ENCODE data around the gene ERG28. TPM values are rescaled to one million over a fixed set of nuclear protein-coding genes. Genes with fewer than 3 reads are reported as not detected.

Gene ERG28
- total and polyA plus RNA-seq, 2 experiments from 2014 or later = 27.9 to 95.1 TPM

- H3K9me2 ChIP-seq (ENCODE audit: insufficient read depth) = 0 out of 2 replicates have a peak, but pooled peaks cover 2% of the 10 kb centered on the region
- TF ChIP-seq ZNF114 (CRISPR knock-in tag; IDR thresholded peaks at IDR 0.05) = no peak
- H3K4me3 ChIP-seq = no peak overlapping the region
- no peak overlapping the region for H3K4me2 ChIP-seq
- Mint-ChIP-seq H3K27ac (no peak overlapping the region), H3K36me3 (ENCODE audit: low read depth) (no peaks in the 10 kb centered on the region; the same call in 2 of the 3 replicates), H3K27me3 (ENCODE audit: insufficient read depth, low read depth, poor library complexity) (peaks cover 2% of the 10 kb centered on the region), H3K9me3 (no peaks in the 10 kb centered on the region), H3K4me1 (peaks cover 1% of the 10 kb centered on the region; the same call in 1 of the 3 replicates), H3K4me3 (no peak overlapping the region)
- no peak overlapping the region for H3K27ac ChIP-seq (ENCODE audit: low read depth)
- no peak for ATAC-seq
- no peaks in the 10 kb centered on the region for H4K20me1 ChIP-seq (replicated peaks; ENCODE audit: insufficient read depth)
- DNase-seq (ENCODE audit: low spot score) = no peak
- H3K4me1 ChIP-seq (ENCODE audit: insufficient read depth) = no peaks in the 10 kb centered on the region
- no peaks in the 10 kb centered on the region for H3F3A ChIP-seq (replicated peaks; ENCODE audit: low read depth)
- H3K36me3 ChIP-seq (ENCODE audit: insufficient read depth) = no peaks in the 10 kb centered on the region
- H3K79me2 ChIP-seq (replicated peaks; ENCODE audit: insufficient read depth) = no peaks in the 10 kb centered on the region
- no peak overlapping the region for H2AFZ ChIP-seq
- no peaks in the 10 kb centered on the region for H3K27me3 ChIP-seq (ENCODE audit: insufficient read depth)
Observed at GRCh38 chr14:75607842-75608640, 52.6 kb downstream of the ERG28 start.

DNA sequence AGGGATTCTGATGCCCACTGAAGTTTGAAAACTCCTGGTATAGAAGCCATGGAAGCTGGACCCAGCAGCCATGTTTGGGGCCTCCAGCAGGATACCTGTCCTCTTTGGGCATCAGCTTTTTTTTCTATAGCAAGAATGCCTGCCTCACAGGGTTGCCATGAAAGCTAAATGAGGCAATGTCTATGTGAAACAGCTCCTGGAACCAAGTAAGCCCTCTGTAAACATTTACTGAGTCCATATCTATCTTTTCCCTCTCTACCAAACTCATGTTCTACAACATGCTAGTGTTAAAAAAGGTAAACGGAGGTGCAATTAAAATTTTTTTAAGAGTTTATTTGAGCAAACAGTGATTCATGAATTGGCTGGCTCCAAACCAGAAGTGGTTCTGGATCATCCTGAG is 53.6 kb downstream of the ERG28 start:
- Mint-ChIP-seq H3K27ac (no peak overlapping the region), H3K36me3 (ENCODE audit: low read depth) (no peaks in the 10 kb centered on the region; the same call in 2 of the 3 replicates), H3K27me3 (ENCODE audit: insufficient read depth, low read depth, poor library complexity) (peaks cover 6% of the 10 kb centered on the region), H3K4me3 (no peak overlapping the region), H3K9me3 (no peaks in the 10 kb centered on the region), H3K4me1 (peaks cover 10% of the 10 kb centered on the region; the same call in 2 of the 3 replicates)
- no peak for ATAC-seq
- no peaks in the 10 kb centered on the region for H4K20me1 ChIP-seq (replicated peaks; ENCODE audit: insufficient read depth)
- no peak overlapping the region for H3K27ac ChIP-seq (ENCODE audit: low read depth)
- no peak overlapping the region for H3K4me2 ChIP-seq
- no peak overlapping the region for H2AFZ ChIP-seq
- H3K4me1 ChIP-seq (ENCODE audit: insufficient read depth) = no peaks in the 10 kb centered on the region
- H3K9me2 ChIP-seq (ENCODE audit: insufficient read depth) = 0 out of 2 replicates have a peak, but pooled peaks cover 2% of the 10 kb centered on the region
- H3K27me3 ChIP-seq (ENCODE audit: insufficient read depth) = no peaks in the 10 kb centered on the region
- no peak for DNase-seq (ENCODE audit: low spot score)
- no peaks in the 10 kb centered on the region for H3F3A ChIP-seq (replicated peaks; ENCODE audit: low read depth)
- no peak overlapping the region for H3K4me3 ChIP-seq
- H3K36me3 ChIP-seq (ENCODE audit: insufficient read depth) = no peaks in the 10 kb centered on the region
- H3K79me2 ChIP-seq (replicated peaks; ENCODE audit: insufficient read depth) = no peaks in the 10 kb centered on the region
- TF ChIP-seq CTCF (conservative IDR thresholded peaks at IDR 0.05; ENCODE audit: low read depth in 2 of 2) (no peak), REST (IDR thresholded peaks at IDR 0.05; ENCODE audit: unreplicated experiment) (no peak), CREB1 (CRISPR knock-in tag; IDR thresholded peaks at IDR 0.05; ENCODE audit: low read depth) (no peak), ETS1 (IDR thresholded peaks at IDR 0.05) (no peak), EZH2phosphoT487 (IDR thresholded peaks at IDR 0.05; ENCODE audit: unreplicated experiment) (no peak), EZH2 (IDR thresholded peaks at IDR 0.05; ENCODE audit: low read depth, unreplicated experiment) (no peak), JUNB (IDR thresholded peaks at IDR 0.05; ENCODE audit: unreplicated experiment) (no peak)

Data from GM23338 (cell line).